HepG2 (cell line): ENCODE measurements around the gene TMEM97. TPM values are rescaled to one million over a fixed set of nuclear protein-coding genes. Genes with fewer than 3 reads are reported as not detected.

Source experiments
- AHR ChIP-seq: IDR thresholded peaks from 2 replicates; pipeline ENCODE4 v1.6.1; 2018; ENCODE audit warnings: missing genetic modification reagents, missing compliant biosample characterization
- ARNT2 ChIP-seq: sonication (generic); formaldehyde crosslinking; IDR thresholded peaks from 2 replicates; pipeline ENCODE4 v1.8.0; 2022; ENCODE audit warnings: mild to moderate bottlenecking, low read depth, missing genetic modification reagents, moderate library complexity
- CBFB ChIP-seq: sonication (generic); formaldehyde crosslinking; IDR thresholded peaks from 2 replicates; pipeline ENCODE4 v1.4.0; 2020; ENCODE audit warnings: missing genetic modification reagents
- CBX1 ChIP-seq: IDR thresholded peaks from one replicate; pipeline ENCODE4 v1.6.1; 2016; ENCODE audit warnings: antibody characterized with exemption, low read depth
- CENPT ChIP-seq: sonication (generic); formaldehyde crosslinking; IDR thresholded peaks from 2 replicates; pipeline ENCODE4 v1.8.0; 2022; ENCODE audit warnings: low read depth, mild to moderate bottlenecking, moderate library complexity, missing genetic modification reagents
- DDIT3 ChIP-seq: sonication (generic); formaldehyde crosslinking; IDR thresholded peaks from 2 replicates; pipeline ENCODE4 v1.4.0; 2020; ENCODE audit warnings: mild to moderate bottlenecking, missing genetic modification reagents
- HOXA9 ChIP-seq: sonication (generic); formaldehyde crosslinking; IDR thresholded peaks from 2 replicates; pipeline ENCODE4 v1.8.1; 2022; ENCODE audit warnings: missing genetic modification reagents, mild to moderate bottlenecking, moderate library complexity, borderline replicate concordance
- ISL2 ChIP-seq: sonication (generic); formaldehyde crosslinking; IDR thresholded peaks from 2 replicates; pipeline ENCODE4 v1.5.0; 2020; ENCODE audit warnings: missing genetic modification reagents
- MTF1 ChIP-seq: sonication (generic); formaldehyde crosslinking; IDR thresholded peaks from 2 replicates; pipeline ENCODE4 v1.5.0; 2020; ENCODE audit warnings: missing genetic modification reagents
- PPARG ChIP-seq: conservative IDR thresholded peaks from 2 replicates; pipeline ENCODE4 v1.6.1; 2016; ENCODE audit warnings: missing biosample characterization, missing genetic modification reagents
- RXRA ChIP-seq: sonication (generic); formaldehyde crosslinking; IDR thresholded peaks from 2 replicates; pipeline ENCODE4 v1.5.1; 2020; ENCODE audit warnings: missing genetic modification reagents
- SRY ChIP-seq: sonication (generic); formaldehyde crosslinking; IDR thresholded peaks from 2 replicates; pipeline ENCODE4 v1.8.0; 2022; ENCODE audit warnings: mild to moderate bottlenecking, missing genetic modification reagents
- ZFP62 ChIP-seq: sonication (generic); formaldehyde crosslinking; IDR thresholded peaks from 2 replicates; pipeline ENCODE4 v1.4.0; 2020; ENCODE audit warnings: missing genetic modification reagents
- ZHX1 ChIP-seq: sonication (generic); formaldehyde crosslinking; IDR thresholded peaks from 2 replicates; pipeline ENCODE4 v1.8.1; 2022; ENCODE audit warnings: low read depth, mild to moderate bottlenecking, missing genetic modification reagents
- ZHX2 ChIP-seq, 2 experiments: sonication (generic) in 1 of 2; formaldehyde crosslinking in 1 of 2; IDR thresholded peaks; 2 replicates each; pipeline versions ENCODE4 v1.6.1 to v1.9.0; 2014 to 2022; ENCODE audit warnings: antibody characterized with exemption in 1 of 2, borderline replicate concordance in 1 of 2, inconsistent platforms in 1 of 2, low read depth in 1 of 2, missing genetic modification reagents in 1 of 2
- ZMYM4 ChIP-seq: sonication (generic); formaldehyde crosslinking; IDR thresholded peaks from 2 replicates; pipeline ENCODE4 v1.8.1; 2023; ENCODE audit warnings: mild to moderate bottlenecking, missing genetic modification reagents
- ZNF276 ChIP-seq: sonication (generic); formaldehyde crosslinking; IDR thresholded peaks from 2 replicates; pipeline ENCODE4 v1.4.0; 2020; ENCODE audit warnings: mild to moderate bottlenecking, low read depth, missing genetic modification reagents
- ZNF780A ChIP-seq: sonication (generic); formaldehyde crosslinking; IDR thresholded peaks from 2 replicates; pipeline ENCODE4 v1.8.0; 2022; ENCODE audit warnings: mild to moderate bottlenecking, missing genetic modification reagents, moderate library complexity
- polyA plus RNA-seq, 8 experiments: library from polyadenylated mRNA; depleted of rRNA in 3 of 8; stranded (reverse) in 7 of 8; unstranded in 1 of 8; fragments of >200 nt; fragmentation: Illumina TruSeq in 4 of 8; extraction: Trizol in 4 of 8; gene quantifications; 2 replicates each; pipeline versions ENCODE4 v1.2.1 to v1.2.3, GENCODE V29; 2011 to 2016; ENCODE audit warnings: low read depth in 4 of 8, missing spikeins in 1 of 8, mixed read lengths in 1 of 8; ENCODE audit not compliant: insufficient read depth in 1 of 8
- total RNA-seq, 5 experiments: library from RNA; depleted of rRNA; stranded (reverse); fragments of >200 nt; fragmentation: Illumina TruSeq; extraction: Trizol; gene quantifications; 2 replicates each; pipeline ENCODE4 v1.2.3, GENCODE V29; 2016; ENCODE audit warnings: low read depth in 1 of 5

Gene TMEM97
- total and polyA plus RNA-seq, 2 of the 13 experiments (the other 11 are each of a cell fraction or from before 2014, with no cell fraction given): 69.6 to 137 TPM

GRCh38 chr17:28368306-28368831 is 49.4 kb downstream of the TMEM97 start (continued):
- TF ChIP-seq DDIT3 (CRISPR knock-in tag) (no peak), ISL2 (peak; percentile 87), ZHX2 (IDR thresholded peaks at IDR 0.05; ENCODE audit: low read depth) (no peak), ZHX2 (CRISPR knock-in tag; IDR thresholded peaks at IDR 0.05; ENCODE audit: borderline replicate concordance) (no peak), ZHX1 (no peak), ZFP62 (CRISPR knock-in tag) (no peak), MTF1 (CRISPR knock-in tag) (no peak), CBX1 (peak; percentile 64), HOXA9 (CRISPR knock-in tag) (no peak), AHR (CRISPR knock-in tag) (0 out of 2 replicates have a peak, but pooled peaks have one; percentile 6), PPARG (peak; percentile 85), SRY (no peak; the same call in 1 of the 2 replicates), ZNF780A (CRISPR knock-in tag) (no peak; the same call in 1 of the 2 replicates), ZMYM4 (CRISPR knock-in tag) (peak; percentile 74; the same call in 1 of the 2 replicates), ARNT2 (CRISPR knock-in tag) (no peak), CBFB (CRISPR knock-in tag) (peak; percentile 83), RXRA (peak; percentile 89; the same call in 1 of the 2 replicates), CENPT (CRISPR knock-in tag) (no peak), ZNF276 (CRISPR knock-in tag) (0 out of 2 replicates have a peak, but pooled peaks have one; percentile 16)
